Activated T-helper 2 cell treated with anti-CD3 and anti-CD28 coated beads, Interferon-gamma antibody, Interleukin-2, Interleukin-4, amounts not matched to agents 10 μg/mL and 5 μg/mL and 100 μg/mL, durations not matched to agents 14 hours and 24 hours and 36 hours (primary cell): ENCODE measurements around the gene FALEC. TPM values are rescaled to one million over a fixed set of nuclear protein-coding genes. Genes with fewer than 3 reads are reported as not detected.

Experiments
- DNase-seq: peaks from one replicate; pipeline ENCODE4 v3.0.0; 2021; ENCODE audit warnings: low spot score
- H3K27ac Mint-ChIP-seq: one replicate; pipeline ENCODE4 v1.8.0; 2021; ENCODE audit warnings: mixed read lengths
- H3K27me3 Mint-ChIP-seq: one replicate; pipeline ENCODE4 v1.8.0; 2021; ENCODE audit warnings: low read depth, mixed read lengths
- H3K36me3 Mint-ChIP-seq: one replicate; pipeline ENCODE4 v1.8.0; 2021; ENCODE audit warnings: low read depth, mixed read lengths
- H3K4me1 Mint-ChIP-seq: one replicate; pipeline ENCODE4 v1.8.0; 2021; ENCODE audit warnings: low read depth, mixed read lengths
- H3K4me3 Mint-ChIP-seq: one replicate; pipeline ENCODE4 v1.8.0; 2021; ENCODE audit warnings: low read depth, mild to moderate bottlenecking, moderate library complexity, mixed read lengths
- H3K9me3 Mint-ChIP-seq: one replicate; pipeline ENCODE4 v1.8.0; 2021; ENCODE audit warnings: mixed read lengths
- intact Hi-C: fragments of 100-400 bp; cut with micrococcal nuclease; formaldehyde crosslinking; loops from one replicate; pipeline ENCODE4 v1.15.1; 2023
- total RNA-seq: library from RNA; stranded (reverse); gene quantifications from 2 replicates; pipeline ENCODE4 v1.2.3, GENCODE V29; 2022

Gene FALEC
- total RNA-seq, 1 donor from 2014 or later = 1.9 TPM

GRCh38 chr1:150486966-150487762 is 28.4 kb upstream of the FALEC start, which contains the start of gene TARS2:
TARS2 (plus strand) TSS chr1:150487419; CDS start chr1:150487451, 32 bp downstream.
- intact Hi-C loops = loop anchor here (1.0 to 2.0 kb wide), 4 partner anchors 30 to 124 kb away; partner anchors contain the start of gene RPRD2
- peaks cover 27% of the 10 kb centered on the region for H3K36me3 Mint-ChIP-seq
- peaks cover 18% of the 10 kb centered on the region for H3K4me1 Mint-ChIP-seq
- H3K9me3 Mint-ChIP-seq = no peaks in the 10 kb centered on the region
- H3K4me3 Mint-ChIP-seq = peak within 1 kb of the TSS; percentile 98
- no peaks in the 10 kb centered on the region for H3K27me3 Mint-ChIP-seq
- H3K27ac Mint-ChIP-seq = peak within 1 kb of the TSS; percentile 98
- peak; percentile 95 for DNase-seq

- Mint-ChIP-seq H3K27ac (peak overlapping the region; percentile 98), H3K9me3 (no peaks in the 10 kb centered on the region), H3K4me1 (peaks cover 18% of the 10 kb centered on the region), H3K36me3 (peaks cover 33% of the 10 kb centered on the region), H3K27me3 (no peaks in the 10 kb centered on the region), H3K4me3 (peak overlapping the region; percentile 98)
- intact Hi-C loops = loop anchor here (1.0 to 2.0 kb wide), 4 partner anchors 29 to 124 kb away; partner anchors contain the start of gene RPRD2
- DNase-seq = no peak
Observed at GRCh38 chr1:150487763-150488115, 27.8 kb upstream of the FALEC start.

- Mint-ChIP-seq H3K27ac (no peak overlapping the region), H3K36me3 (peaks cover 64% of the 10 kb centered on the region), H3K4me3 (no peak overlapping the region), H3K4me1 (peaks cover 9% of the 10 kb centered on the region), H3K27me3 (no peaks in the 10 kb centered on the region), H3K9me3 (no peaks in the 10 kb centered on the region)
- intact Hi-C loops = no loop called here
- no peak for DNase-seq
Observed at GRCh38 chr1:150493175-150493574, 22.4 kb upstream of the FALEC start.

GRCh38 chr1:150498342-150498741 is 17.2 kb upstream of the FALEC start:
- intact Hi-C loops = no loop called here
- Mint-ChIP-seq H3K27me3 (no peaks in the 10 kb centered on the region), H3K9me3 (no peaks in the 10 kb centered on the region), H3K4me3 (no peak overlapping the region), H3K4me1 (no peaks in the 10 kb centered on the region), H3K27ac (no peak overlapping the region), H3K36me3 (peaks cover 53% of the 10 kb centered on the region)
- no peak for DNase-seq

GRCh38 chr1:150505431-150505830 is 10.1 kb upstream of the FALEC start:
- Mint-ChIP-seq H3K27ac (no peak overlapping the region), H3K36me3 (peaks cover 50% of the 10 kb centered on the region), H3K4me3 (no peak overlapping the region), H3K9me3 (no peaks in the 10 kb centered on the region), H3K4me1 (no peaks in the 10 kb centered on the region), H3K27me3 (no peaks in the 10 kb centered on the region)
- DNase-seq = no peak
- intact Hi-C loops = no loop called here

GRCh38 chr1:150507912-150508864 is 7.4 kb upstream of the FALEC start, which contains the start of gene ECM1:
ECM1 (plus strand) TSS chr1:150508109; CDS start chr1:150508210, 101 bp downstream.
- intact Hi-C loops = no loop called here
- Mint-ChIP-seq H3K9me3 (no peaks in the 10 kb centered on the region), H3K27ac (no peak within 1 kb of the TSS), H3K4me3 (no peak within 1 kb of the TSS), H3K36me3 (peaks cover 44% of the 10 kb centered on the region), H3K27me3 (no peaks in the 10 kb centered on the region), H3K4me1 (no peaks in the 10 kb centered on the region)
- DNase-seq = no peak

GRCh38 chr1:150508982-150509381 is 6.6 kb upstream of the FALEC start:
- H3K4me1 Mint-ChIP-seq = no peaks in the 10 kb centered on the region
- intact Hi-C loops = no loop called here
- H3K27ac Mint-ChIP-seq = no peak overlapping the region
- no peak overlapping the region for H3K4me3 Mint-ChIP-seq
- H3K36me3 Mint-ChIP-seq = peaks cover 38% of the 10 kb centered on the region
- no peaks in the 10 kb centered on the region for H3K27me3 Mint-ChIP-seq
- H3K9me3 Mint-ChIP-seq = no peaks in the 10 kb centered on the region
- DNase-seq = no peak

- Mint-ChIP-seq H3K9me3 (no peaks in the 10 kb centered on the region), H3K36me3 (peaks cover 13% of the 10 kb centered on the region), H3K27ac (no peak overlapping the region), H3K4me3 (no peak overlapping the region), H3K27me3 (no peaks in the 10 kb centered on the region), H3K4me1 (peaks cover 9% of the 10 kb centered on the region)
- DNase-seq = no peak
- intact Hi-C loops = no loop called here
Observed at GRCh38 chr1:150511551-150511950, 4.0 kb upstream of the FALEC start.

- Mint-ChIP-seq H3K27ac (no peak overlapping the region), H3K4me1 (peaks cover 12% of the 10 kb centered on the region), H3K36me3 (peaks cover 8% of the 10 kb centered on the region), H3K27me3 (no peaks in the 10 kb centered on the region), H3K9me3 (no peaks in the 10 kb centered on the region), H3K4me3 (no peak overlapping the region)
- DNase-seq = no peak
- intact Hi-C loops = no loop called here
Observed at GRCh38 chr1:150511985-150512660, 3.4 kb upstream of the FALEC start.

GRCh38 chr1:150512846-150513245 is 2.7 kb upstream of the FALEC start:
- Mint-ChIP-seq H3K9me3 (no peaks in the 10 kb centered on the region), H3K27ac (no peak overlapping the region), H3K4me3 (no peak overlapping the region)

GRCh38 chr1:150513351-150513791 is 2.2 kb upstream of the FALEC start:
- Mint-ChIP-seq H3K4me3 (no peak overlapping the region), H3K27me3 (no peaks in the 10 kb centered on the region)
- intact Hi-C loops = no loop called here

More at GRCh38 chr1:150512846-150513245, 2.7 kb upstream of the FALEC start:
- H3K27me3 Mint-ChIP-seq = no peaks in the 10 kb centered on the region
- peaks cover 4% of the 10 kb centered on the region for H3K36me3 Mint-ChIP-seq
- peaks cover 12% of the 10 kb centered on the region for H3K4me1 Mint-ChIP-seq
- no peak for DNase-seq
- intact Hi-C loops = no loop called here

GRCh38 chr1:150514260-150514659 is 1.3 kb upstream of the FALEC start:
- intact Hi-C loops = no loop called here
- Mint-ChIP-seq H3K36me3 (peaks cover 3% of the 10 kb centered on the region), H3K9me3 (no peaks in the 10 kb centered on the region), H3K27ac (peak overlapping the region; percentile 21), H3K27me3 (no peaks in the 10 kb centered on the region), H3K4me1 (peaks cover 12% of the 10 kb centered on the region), H3K4me3 (peak overlapping the region; percentile 76)
- DNase-seq = no peak

More at GRCh38 chr1:150513351-150513791, 2.2 kb upstream of the FALEC start:
- peaks cover 3% of the 10 kb centered on the region for H3K36me3 Mint-ChIP-seq
- DNase-seq = no peak
- no peak overlapping the region for H3K27ac Mint-ChIP-seq
- H3K9me3 Mint-ChIP-seq = no peaks in the 10 kb centered on the region
- H3K4me1 Mint-ChIP-seq = peaks cover 12% of the 10 kb centered on the region
